K562 (cell line): ENCODE results near the gene XPO6. TPM values are rescaled to one million over a fixed set of nuclear protein-coding genes. Genes with fewer than 3 reads are reported as not detected.

Source experiments
- ATAC-seq: fragments of 200-7000 bp; cut with Tn5 transposase; 3 replicates; pipeline ENCODE4 v1.9.1; 2020; ENCODE audit warnings: moderate library complexity
- BruUV-seq: library from RNA; stranded (reverse); fragments of 400-500 nt; replicated peaks from 2 replicates; lab custom pipeline; 2021; lab: Mats Ljungman, UMichigan
- CTCF ChIA-PET: fragments of 300-600 bp; formaldehyde crosslinking; extraction: SDS; loops from one replicate; lab custom pipeline; 2021; ENCODE audit warnings: low intra/inter-chr PET ratio; lab: Yijun Ruan, JAX
- POLR2A ChIA-PET: fragments of 300-600, 350-650 bp; sonication (Branson Sonifier 250); formaldehyde crosslinking; extraction: SDS; loops from one replicate; lab custom pipeline; 2021; ENCODE audit warnings: antibody characterized with exemption, inconsistent platforms; lab: Yijun Ruan, JAX
- DNase-seq, 4 experiments: peaks; one replicate each; pipeline versions ENCODE4 v3.0.0 to v3.0.0-alpha.2; 2011 to 2018; ENCODE audit warnings: low spot score in 3 of 4, mixed read lengths in 3 of 4; ENCODE audit errors: extremely low read depth in 1 of 4
- FAIRE-seq: peaks from 2 replicates; lab custom pipeline; 2011; peaks lifted over from hg19 to GRCh38; lab: Jason Lieb, UNC
- H2AFZ ChIP-seq: 2 replicates; pipeline ENCODE4 v1.6.0; 2011; ENCODE audit warnings: low read depth, low read length, control low read depth, inconsistent platforms
- H3K27ac ChIP-seq: fragments of 200-600 bp; 3 replicates; pipeline ENCODE4 v1.8.0; 2011; ENCODE audit warnings: low read depth, mild to moderate bottlenecking, control low read depth, inconsistent platforms, low read length, moderate library complexity, mixed read lengths; ENCODE audit errors: extremely low read depth
- H3K27me3 ChIP-seq, 2 experiments: fragments of 300-600 bp in 1 of 2; 2 replicates in 1 of 2; 3 replicates in 1 of 2; pipeline versions ENCODE4 v1.6.0 to v1.8.0; 2011; ENCODE audit warnings: inconsistent platforms in 2 of 2, low read length in 2 of 2, mild to moderate bottlenecking in 1 of 2, mixed read lengths in 1 of 2, moderate library complexity in 1 of 2; ENCODE audit not compliant: control insufficient read depth in 2 of 2, insufficient read depth in 2 of 2
- H3K36me3 ChIP-seq: fragments of 300-600 bp; 3 replicates; pipeline ENCODE4 v1.8.0; 2011; ENCODE audit warnings: mild to moderate bottlenecking, low read length, inconsistent platforms; ENCODE audit not compliant: control insufficient read depth, insufficient read depth
- H3K4me1 ChIP-seq, 2 experiments: fragments of 200-600 bp in 1 of 2; replicated peaks in 1 of 2; 2 replicates in 1 of 2; 3 replicates in 1 of 2; pipeline versions ENCODE4 v1.5.1 to v1.8.0; 2011; ENCODE audit warnings: inconsistent platforms in 2 of 2, low read length in 2 of 2, mild to moderate bottlenecking in 1 of 2, mixed read lengths in 1 of 2, moderate library complexity in 1 of 2; ENCODE audit not compliant: control insufficient read depth in 2 of 2, insufficient read depth in 2 of 2
- H3K4me2 ChIP-seq: 2 replicates; pipeline ENCODE4 v1.6.1; 2011; ENCODE audit warnings: low read length, control low read depth, inconsistent platforms, mixed read lengths; ENCODE audit not compliant: insufficient read depth
- H3K4me3 ChIP-seq: fragments of 200-600 bp; sonication (generic), shearing (Covaris generic); 2 replicates; pipeline ENCODE4 v1.5.1; 2016; ENCODE audit warnings: control low read depth, inconsistent platforms
- H3K79me2 ChIP-seq: fragments of 200-600 bp; 3 replicates; pipeline ENCODE4 v1.8.0; 2011; ENCODE audit warnings: low read length, inconsistent platforms; ENCODE audit not compliant: control insufficient read depth, insufficient read depth
- H3K9ac ChIP-seq, 2 experiments: 2 replicates each; pipeline versions ENCODE4 v1.6.0 to v1.6.1; 2011; ENCODE audit warnings: low read depth in 2 of 2, low read length in 2 of 2, control low read depth in 1 of 2, inconsistent platforms in 1 of 2, mild to moderate bottlenecking in 1 of 2, mixed read lengths in 1 of 2; ENCODE audit not compliant: insufficient read depth in 1 of 2
- H3K9me1 ChIP-seq: one replicate; pipeline ENCODE4 v1.6.0; 2011; ENCODE audit warnings: inconsistent platforms, mild to moderate bottlenecking, low read length, moderate library complexity; ENCODE audit not compliant: control insufficient read depth, insufficient read depth
- H3K9me3 ChIP-seq: replicated peaks from 2 replicates; pipeline ENCODE4 v1.5.1; 2011; ENCODE audit warnings: low read depth, low read length, inconsistent platforms; ENCODE audit not compliant: control insufficient read depth, insufficient read depth
- H4K20me1 ChIP-seq: replicated peaks from 2 replicates; pipeline ENCODE4 v1.6.1; 2011; ENCODE audit warnings: low read length, inconsistent platforms, mixed read lengths; ENCODE audit not compliant: control insufficient read depth, insufficient read depth
- BCL6 ChIP-seq: fragments of 250-450 bp; sonication (Bioruptor Pico); IDR thresholded peaks from 2 replicates; pipeline ENCODE4 v1.4.0; 2020
- HDAC2 ChIP-seq: fragments of 450-650 bp; IDR thresholded peaks from 2 replicates; pipeline ENCODE4 v1.6.1; 2016; ENCODE audit warnings: mild to moderate bottlenecking
- HNRNPL ChIP-seq: fragments of 200-400 bp; formaldehyde crosslinking; IDR thresholded peaks from 2 replicates; pipeline ENCODE4 v1.6.1; 2017; ENCODE audit warnings: low read depth, mild to moderate bottlenecking, low read length
- RB1 ChIP-seq: fragments of 450-650 bp; IDR thresholded peaks from 2 replicates; pipeline ENCODE4 v1.6.1; 2017; ENCODE audit warnings: low read depth, mild to moderate bottlenecking
- SMAD4 ChIP-seq: fragments of 250-450 bp; sonication (Bioruptor Pico); conservative IDR thresholded peaks from 2 replicates; pipeline ENCODE4 v1.8.0; 2021; ENCODE audit warnings: inconsistent platforms, mild to moderate bottlenecking, moderate library complexity
- WHSC1 ChIP-seq: IDR thresholded peaks from one replicate; pipeline ENCODE4 v1.6.1; 2012; ENCODE audit warnings: low read length, control low read depth, inconsistent platforms
- ZC3H11A ChIP-seq: IDR thresholded peaks from 2 replicates; pipeline ENCODE4 v1.6.1; 2012; ENCODE audit warnings: low read depth, low read length, improper control_type of control experiment
- ZNF124 ChIP-seq: sonication (generic); formaldehyde crosslinking; IDR thresholded peaks from 2 replicates; pipeline ENCODE4 v1.8.1; 2022; ENCODE audit warnings: missing genetic modification reagents
- ZNF224 ChIP-seq: sonication (generic); formaldehyde crosslinking; IDR thresholded peaks from 2 replicates; pipeline ENCODE4 v1.8.0; 2022; ENCODE audit warnings: mild to moderate bottlenecking, missing genetic modification reagents
- WGBS: fragments of 100-300 bp; shearing (Covaris generic); methylation state at CpG from one replicate; pipeline ENCODE4 v1.1.6; 2016; ENCODE audit warnings: low coverage, mixed read lengths; ENCODE audit not compliant: insufficient coverage; ENCODE audit errors: missing lambda C conversion rate; 5-methylcytosine and 5-hydroxymethylcytosine counted together
- in situ Hi-C: fragments of 300-500 bp; cut with MboI; formaldehyde crosslinking; loops from 4 replicates; pipeline ENCODE4 v1.15.0; 2018; ENCODE audit warnings: inconsistent platforms, mixed read lengths
- intact Hi-C: fragments of 100-400 bp; cut with micrococcal nuclease; formaldehyde crosslinking; loops from 2 replicates; pipeline ENCODE4 v1.14.2; 2022
- polyA plus RNA-seq, 8 experiments: library from polyadenylated mRNA; depleted of rRNA in 4 of 8; stranded (reverse) in 5 of 8; unstranded in 3 of 8; fragments of >200 nt; fragmentation: Nextera tagmentation in 2 of 8; fragmentation: Illumina TruSeq in 1 of 8; extraction: Ambion mirVana in 2 of 8; extraction: Trizol in 1 of 8; gene quantifications; 2 replicates each; pipeline versions ENCODE4 v1.2.1 to v1.2.3, GENCODE V29; 2011 to 2014; ENCODE audit warnings: inconsistent platforms in 1 of 8, missing spikeins in 1 of 8
- total RNA-seq, 7 experiments: library from RNA; depleted of rRNA in 6 of 7; stranded (reverse); fragments of >200 nt in 6 of 7; fragmentation: Illumina TruSeq in 2 of 7; extraction: Trizol in 2 of 7; gene quantifications; 2 replicates each; pipeline versions ENCODE4 v1.2.1 to v1.2.3, GENCODE V29; 2011 to 2021; ENCODE audit warnings: low replicate concordance in 1 of 7

XPO6 gene
- total and polyA plus RNA-seq, 9 of the 15 experiments (the other 6 are each of a cell fraction or from before 2014, with no cell fraction given) = 11.2 to 196 (median 119) TPM

GRCh38 chr16:28091656-28092055, 120.1 kb downstream of the XPO6 start:
- H2AFZ ChIP-seq = no peak overlapping the region
- CTCF ChIA-PET = no interaction called here
- DNase-seq (no peak), ATAC-seq (no peak), FAIRE-seq (no peak)
- POLR2A ChIA-PET = interaction anchor here (1.1 to 1.5 kb wide), 2 partner anchors 11 to 21 kb away, joined by 4 to 5 read pairs; no protein-coding TSS in a partner anchor
- H3K36me3 ChIP-seq = peaks cover under 1% of the 10 kb centered on the region; the same call in 1 of the 3 replicates
- no peaks in the 10 kb centered on the region for H3K79me2 ChIP-seq
- in situ Hi-C loops = no loop called here
- H3K9me1 ChIP-seq = no peaks in the 10 kb centered on the region
- H3K27ac ChIP-seq = no peak overlapping the region
- BruUV-seq = no TSS peak
- H3K4me3 ChIP-seq = no peak overlapping the region
- H3K9ac ChIP-seq = peak overlapping the region in 1 of 2 experiments; percentile 58; a peak in 1 of 4 replicates
- 0 out of 2 replicates have a peak, but pooled peaks cover 5% of the 10 kb centered on the region for H4K20me1 ChIP-seq
- intact Hi-C loops = no loop called here
- no peak overlapping the region for H3K4me2 ChIP-seq
- no peak for TF ChIP-seq ZNF224 (CRISPR knock-in tag)
- TF ChIP-seq BCL6 (CRISPR knock-in tag) = no peak
- no peak for TF ChIP-seq ZNF124 (CRISPR knock-in tag)
- no peak for TF ChIP-seq WHSC1
- no peak for TF ChIP-seq SMAD4 (CRISPR knock-in tag)
- TF ChIP-seq HNRNPL = no peak
- TF ChIP-seq RB1 = no peak
- no peak for TF ChIP-seq ZC3H11A
- TF ChIP-seq HDAC2 = no peak
- peaks cover 0 to 12% of the 10 kb centered on the region in 2 experiments; a peak in 2 of 5 replicates for H3K4me1 ChIP-seq
- WGBS = 90% methylated on average over 11 of the region's 12 CpGs
- H3K9me3 ChIP-seq = no peaks in the 10 kb centered on the region
- H3K27me3 ChIP-seq = no peaks in the 10 kb centered on the region
